T-helper 22 cell (primary cell): Measurements from ENCODE around the gene RBM38.
A peak's percentile ranks its signal among the peaks of the same experiment; 100 is the strongest.

ENCODE experiments used
- DNase-seq: peaks from one replicate; pipeline ENCODE4 v3.0.0-alpha.2; 2020; ENCODE audit warnings: low read depth

RBM38 gene

GRCh38 chr20:57391439-57392301 is 474 bp downstream of the RBM38 start:
- DNase-seq: no peak

- DNase-seq: peak; percentile 93
These were observed 1.5 kb downstream of the RBM38 start for GRCh38 chr20:57392512-57393271.

GRCh38 chr20:57393321-57394120 is 2.3 kb downstream of the RBM38 start:
- no peak for DNase-seq

GRCh38 chr20:57394121-57395082 is 3.2 kb downstream of the RBM38 start:
- DNase-seq: no peak

GRCh38 chr20:57395111-57395966 is 4.1 kb downstream of the RBM38 start:
- no peak for DNase-seq

DNA sequence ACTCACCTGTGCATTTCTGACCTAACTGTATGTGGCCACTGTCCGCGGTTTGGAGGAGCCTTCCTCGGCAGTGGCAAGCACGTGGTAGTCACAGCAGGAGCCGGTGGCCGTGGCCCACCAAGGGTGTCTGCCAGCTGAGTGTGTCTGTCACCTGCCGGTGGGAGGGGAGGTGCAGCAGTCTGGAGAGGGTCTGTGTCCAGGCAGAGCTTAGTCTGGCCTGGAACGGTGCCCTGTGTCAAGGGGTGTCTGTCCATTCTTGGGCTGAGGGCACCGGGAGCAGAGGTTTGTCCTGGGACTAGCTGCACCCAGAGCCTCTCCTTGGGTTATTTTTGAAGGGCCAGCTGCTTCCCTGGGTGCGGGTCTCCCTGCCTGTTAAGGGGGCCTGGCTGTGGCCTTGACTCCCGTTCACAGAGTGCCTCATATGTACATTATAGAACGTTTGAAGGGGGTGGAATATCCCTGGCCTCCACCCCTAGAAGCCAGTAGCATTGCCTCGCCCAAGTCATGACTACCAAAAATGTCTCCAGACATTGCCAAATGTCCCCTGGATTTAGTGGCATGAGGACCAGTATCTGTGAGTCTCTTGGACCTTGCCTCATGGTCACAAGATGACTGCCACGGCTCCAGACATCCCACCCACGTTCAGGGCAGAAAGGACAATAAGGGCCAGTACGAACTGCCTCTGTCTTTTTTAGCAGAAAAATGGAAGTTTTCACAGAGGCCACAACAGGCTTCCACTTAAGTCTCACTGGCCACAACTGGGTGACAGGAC is 5.2 kb downstream of the RBM38 start:
- no peak for DNase-seq

- DNase-seq: no peak
These were observed 5.9 kb downstream of the RBM38 start for GRCh38 chr20:57396984-57397692.

DNA sequence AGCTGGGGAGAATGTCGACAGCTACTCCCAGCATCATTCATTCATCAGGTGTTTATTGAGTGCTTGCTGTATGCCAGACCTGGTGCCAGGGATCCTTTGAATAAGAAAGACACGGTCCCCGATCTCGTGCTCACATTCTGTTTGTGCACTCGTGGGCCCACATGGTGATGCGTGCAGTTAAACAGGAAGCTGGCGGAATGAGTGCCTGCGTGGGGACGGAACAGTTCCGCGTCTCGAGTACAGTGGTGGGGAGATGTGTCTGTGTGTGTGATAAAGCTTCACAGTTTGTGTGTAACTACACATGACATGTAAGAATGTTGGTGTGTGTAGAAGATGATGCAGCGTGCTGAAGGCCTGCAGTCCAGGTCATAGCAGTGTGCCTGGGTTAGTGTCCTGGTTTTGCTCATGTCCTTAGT is 6.5 kb downstream of the RBM38 start:
- peak; percentile 67 for DNase-seq

DNA sequence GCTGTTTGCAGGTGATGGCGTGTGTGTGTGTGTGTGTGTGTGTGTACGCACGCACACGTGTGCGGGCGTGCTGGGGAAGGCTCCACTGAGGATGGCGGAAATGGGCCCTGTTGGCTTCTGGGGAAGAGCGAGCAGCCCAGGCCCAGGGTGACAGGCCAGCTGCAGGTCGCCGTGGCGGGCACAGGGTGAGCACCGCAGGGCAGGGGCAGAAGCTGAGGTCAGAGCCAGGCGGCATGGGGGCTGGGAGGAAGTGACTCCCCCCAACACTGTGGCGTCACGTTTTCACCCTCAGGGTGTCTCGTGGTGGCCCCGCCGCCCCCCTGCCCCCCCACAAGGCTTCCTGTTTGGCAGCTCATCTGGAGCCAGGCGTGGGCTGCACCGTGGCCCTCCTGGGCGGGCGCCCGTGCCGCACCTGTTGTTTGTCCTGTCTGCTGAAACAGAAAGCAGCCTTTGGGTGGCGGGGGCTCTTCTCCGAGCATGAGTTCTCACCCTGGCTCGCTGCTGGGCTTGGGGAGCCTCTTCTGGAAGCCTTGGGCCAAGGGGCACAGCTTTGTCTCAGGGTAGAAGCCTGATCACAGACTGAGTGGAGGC is 7.1 kb downstream of the RBM38 start:
- DNase-seq: peak; percentile 95

DNA sequence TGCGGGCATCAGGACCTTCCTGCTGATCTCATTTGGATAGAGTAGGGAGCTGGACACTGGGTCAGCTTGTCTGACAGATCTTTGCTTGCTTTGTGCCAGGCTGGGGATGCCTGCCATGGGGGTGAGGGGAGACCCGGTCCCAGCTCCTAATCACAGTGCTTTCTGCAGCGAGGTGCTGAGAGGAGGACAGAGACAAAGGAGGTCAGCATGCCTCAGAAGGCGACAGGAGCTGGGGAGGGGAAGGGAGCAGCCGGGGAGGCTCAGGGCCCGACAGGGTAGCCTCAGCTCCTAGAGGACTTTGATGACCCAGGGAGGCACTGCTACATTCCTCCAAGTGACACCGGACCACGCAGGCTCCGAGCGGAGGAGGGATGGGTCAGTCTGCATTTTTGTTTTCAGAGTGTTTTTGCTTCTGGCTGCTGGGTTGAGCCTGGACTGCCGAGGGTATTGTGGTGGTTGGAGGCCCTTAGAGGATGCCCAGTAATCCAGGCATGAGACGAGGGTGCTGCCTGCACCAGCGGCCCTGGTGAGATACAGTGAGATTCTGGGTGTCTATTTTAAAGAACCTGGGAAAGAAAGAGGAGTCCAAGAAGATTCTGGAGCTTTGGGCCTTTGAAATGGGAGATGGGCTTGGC is 7.8 kb downstream of the RBM38 start:
- DNase-seq: no peak

- DNase-seq: peak; percentile 51
These were observed 8.5 kb downstream of the RBM38 start for GRCh38 chr20:57399587-57400155.

GRCh38 chr20:57400231-57400701 is 9.1 kb downstream of the RBM38 start:
- no peak for DNase-seq

DNA sequence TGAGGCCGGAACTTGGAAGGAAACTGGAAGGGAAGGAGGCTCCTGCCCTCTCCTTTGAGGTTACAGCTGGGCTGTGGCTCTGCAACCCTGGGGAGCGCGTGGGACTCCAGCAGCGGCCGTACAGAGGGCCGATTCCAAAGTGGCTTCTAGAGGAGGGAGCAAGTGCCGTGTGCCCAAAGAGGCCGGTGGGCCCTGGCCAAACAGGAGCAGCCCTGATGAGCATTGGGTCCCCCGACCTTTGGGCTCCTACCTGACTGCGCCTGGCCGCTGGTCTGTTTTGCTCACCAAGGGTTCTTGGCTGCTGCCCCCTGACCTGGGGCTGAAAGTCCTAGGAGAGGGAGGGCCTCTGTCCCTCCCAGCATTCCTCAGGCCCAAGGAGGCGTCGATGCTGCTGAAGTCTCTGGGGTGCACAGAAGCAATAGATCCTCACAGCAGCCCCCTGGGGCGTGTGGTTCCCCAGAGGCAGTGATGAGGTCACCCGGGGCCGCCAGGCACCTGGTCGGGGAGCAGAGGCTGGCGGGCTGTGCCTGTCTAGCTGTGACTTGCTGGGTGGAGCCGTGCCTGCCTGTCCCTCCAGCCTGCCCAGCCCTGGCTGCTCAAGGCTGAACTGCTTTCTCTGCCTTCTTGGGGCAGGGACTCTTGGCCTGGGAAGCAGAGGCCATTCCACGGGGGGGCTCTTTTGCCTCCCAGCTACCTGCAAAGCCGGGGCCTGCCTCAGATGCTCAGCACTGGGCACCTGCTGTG is 9.8 kb downstream of the RBM38 start:
- DNase-seq: no peak

DNA sequence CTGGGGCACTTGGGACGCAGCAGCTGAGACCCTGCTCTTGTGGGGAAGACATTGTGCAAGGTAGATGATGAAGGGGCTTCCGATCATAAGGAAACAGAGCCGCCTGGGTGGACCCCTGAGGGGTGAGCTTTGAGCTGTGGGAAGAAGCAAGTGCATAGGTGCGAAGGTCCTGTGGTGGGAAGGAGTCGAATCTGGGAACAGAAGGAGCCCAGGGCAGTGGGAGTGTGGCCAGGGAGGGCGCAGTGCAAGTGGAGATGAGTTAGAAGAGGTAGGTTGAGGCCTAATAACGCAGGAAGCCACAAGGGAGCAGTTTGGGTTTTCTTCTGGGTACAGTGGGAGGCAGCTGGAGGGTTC is 10.3 kb downstream of the RBM38 start:
- DNase-seq: no peak

GRCh38 chr20:57402206-57403125 is 11.3 kb downstream of the RBM38 start:
- DNase-seq: no peak

- no peak for DNase-seq
These were observed 12.0 kb downstream of the RBM38 start for GRCh38 chr20:57403216-57403615.
